ENCODE data around the gene MINDY1.
A peak's percentile ranks its signal among the peaks of the same experiment; 100 is the strongest.

The MINDY1 gene, protein sequence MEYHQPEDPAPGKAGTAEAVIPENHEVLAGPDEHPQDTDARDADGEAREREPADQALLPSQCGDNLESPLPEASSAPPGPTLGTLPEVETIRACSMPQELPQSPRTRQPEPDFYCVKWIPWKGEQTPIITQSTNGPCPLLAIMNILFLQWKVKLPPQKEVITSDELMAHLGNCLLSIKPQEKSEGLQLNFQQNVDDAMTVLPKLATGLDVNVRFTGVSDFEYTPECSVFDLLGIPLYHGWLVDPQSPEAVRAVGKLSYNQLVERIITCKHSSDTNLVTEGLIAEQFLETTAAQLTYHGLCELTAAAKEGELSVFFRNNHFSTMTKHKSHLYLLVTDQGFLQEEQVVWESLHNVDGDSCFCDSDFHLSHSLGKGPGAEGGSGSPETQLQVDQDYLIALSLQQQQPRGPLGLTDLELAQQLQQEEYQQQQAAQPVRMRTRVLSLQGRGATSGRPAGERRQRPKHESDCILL

DNA sequence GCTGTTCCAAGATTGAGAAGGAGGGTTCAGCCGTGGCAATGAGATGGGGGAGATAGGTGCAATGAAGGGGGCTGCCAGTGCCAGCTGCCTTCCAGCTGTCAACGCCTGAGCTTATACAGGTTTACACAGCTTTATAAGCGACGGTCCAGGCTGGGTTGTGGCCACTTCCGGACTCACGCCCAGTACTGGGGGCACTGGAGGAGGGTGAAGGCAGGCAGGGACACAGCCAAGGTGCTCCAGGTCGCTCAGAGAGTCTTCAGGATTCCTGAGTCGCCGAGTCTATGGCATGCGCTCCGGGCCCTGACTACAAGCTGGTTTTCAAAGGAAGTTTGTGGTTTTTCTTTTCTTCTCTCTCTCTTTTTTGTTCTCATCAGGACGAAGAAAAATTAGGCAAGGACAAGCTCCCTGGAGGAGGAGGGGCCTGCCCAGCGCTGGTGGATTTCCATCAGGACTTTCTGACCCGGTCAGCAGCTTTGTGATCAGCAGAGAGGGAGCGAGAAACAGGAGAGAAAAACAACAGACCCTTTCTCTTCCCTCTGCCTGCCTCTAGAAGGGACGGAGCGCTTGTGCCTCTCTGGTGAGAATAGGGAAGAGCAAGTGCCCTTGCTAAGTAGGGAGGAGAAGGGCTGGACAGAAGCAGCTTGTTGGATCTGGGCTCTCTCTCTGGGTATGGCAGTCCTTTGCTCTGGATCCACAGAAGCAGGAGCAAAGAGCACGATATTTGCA, at the start of gene MINDY1:
Gene MINDY1, minus strand, starts transcription at position 576 of the 726 bp plus-strand sequence. CDS start 4,285 bp downstream, outside the sequence.
- Histone ChIP-seq H3K27me3 (ENCODE audit: insufficient read depth, low read length) (no peaks in the 10 kb centered on the region), H3K4me1 (ENCODE audit: control insufficient read depth, insufficient read depth, low read length, unreplicated experiment) (peaks cover 31% of the 10 kb centered on the region), H2AFZ (ENCODE audit: low read length, unreplicated experiment) (peak within 1 kb of the TSS; percentile 76), H3K79me2 (ENCODE audit: control insufficient read depth, insufficient read depth, low read length, unreplicated experiment) (peaks cover 12% of the 10 kb centered on the region), H3K4me3 (ENCODE audit: low read depth, low read length) (peak within 1 kb of the TSS; percentile 90), H3K27ac (ENCODE audit: low read depth, low read length) (peak within 1 kb of the TSS; percentile 94), H3K36me3 (ENCODE audit: insufficient read depth, low read length) (no peaks in the 10 kb centered on the region)

- H3K79me2 ChIP-seq (ENCODE audit: control insufficient read depth, insufficient read depth, low read length, unreplicated experiment), result peaks cover 73% of the 10 kb centered on the region
- peaks cover 23% of the 10 kb centered on the region for H3K36me3 ChIP-seq (ENCODE audit: insufficient read depth, low read length)
- H2AFZ ChIP-seq (ENCODE audit: low read length, unreplicated experiment), result no peak overlapping the region
- H3K27ac ChIP-seq (ENCODE audit: low read depth, low read length), result peak overlapping the region; percentile 40; the same call in 1 of the 2 replicates
- H3K4me3 ChIP-seq (ENCODE audit: low read depth, low read length), result peak overlapping the region; percentile 83
- peaks cover 24% of the 10 kb centered on the region for H3K4me1 ChIP-seq (ENCODE audit: control insufficient read depth, insufficient read depth, low read length, unreplicated experiment)
- H3K27me3 ChIP-seq (ENCODE audit: insufficient read depth, low read length), result no peaks in the 10 kb centered on the region
These were observed 49.4 kb upstream of the MINDY1 start for GRCh38 chr1:151056149-151056548.

DNA sequence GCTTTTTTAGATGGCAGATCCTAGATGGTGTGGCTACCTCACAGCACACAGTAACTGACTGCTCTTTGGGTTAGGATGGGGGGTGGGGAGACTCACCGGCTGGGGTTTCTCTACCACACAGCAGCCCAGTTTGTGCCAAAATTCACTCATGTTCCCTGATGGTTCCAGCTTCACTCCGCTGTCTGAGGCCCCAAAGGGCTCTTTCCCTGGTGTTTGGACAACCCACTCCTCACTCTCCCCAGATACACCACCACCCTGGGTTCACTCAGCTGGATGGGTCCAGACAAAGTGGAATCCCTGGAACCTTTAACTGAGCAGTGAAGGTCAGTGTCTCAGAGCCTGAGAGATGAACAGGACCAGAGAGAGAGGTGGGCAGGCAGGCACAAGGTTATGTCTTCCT, 48.9 kb upstream of the MINDY1 start:
- peaks cover 68% of the 10 kb centered on the region for H3K79me2 ChIP-seq (ENCODE audit: control insufficient read depth, insufficient read depth, low read length, unreplicated experiment)

GRCh38 chr1:151054971-151055547, 48.4 kb upstream of the MINDY1 start:
- Histone ChIP-seq H3K4me3 (ENCODE audit: low read depth, low read length) (no peak overlapping the region), H3K4me1 (ENCODE audit: control insufficient read depth, insufficient read depth, low read length, unreplicated experiment) (peaks cover 31% of the 10 kb centered on the region), H3K27ac (ENCODE audit: low read depth, low read length) (0 out of 2 replicates have a peak overlapping the region, but pooled peaks have one; percentile 40), H3K36me3 (ENCODE audit: insufficient read depth, low read length) (peaks cover 23% of the 10 kb centered on the region), H3K79me2 (ENCODE audit: control insufficient read depth, insufficient read depth, low read length, unreplicated experiment) (peaks cover 62% of the 10 kb centered on the region), H2AFZ (ENCODE audit: low read length, unreplicated experiment) (no peak overlapping the region), H3K27me3 (ENCODE audit: insufficient read depth, low read length) (no peaks in the 10 kb centered on the region)

More for the DNA sequence above, 48.9 kb upstream of the MINDY1 start:
- H3K4me1 ChIP-seq (ENCODE audit: control insufficient read depth, insufficient read depth, low read length, unreplicated experiment), result peaks cover 26% of the 10 kb centered on the region
- 0 out of 2 replicates have a peak overlapping the region, but pooled peaks have one; percentile 40 for H3K27ac ChIP-seq (ENCODE audit: low read depth, low read length)
- no peaks in the 10 kb centered on the region for H3K27me3 ChIP-seq (ENCODE audit: insufficient read depth, low read length)
- peaks cover 23% of the 10 kb centered on the region for H3K36me3 ChIP-seq (ENCODE audit: insufficient read depth, low read length)
- H3K4me3 ChIP-seq (ENCODE audit: low read depth, low read length), result no peak overlapping the region
- no peak overlapping the region for H2AFZ ChIP-seq (ENCODE audit: low read length, unreplicated experiment)

- Histone ChIP-seq H2AFZ (ENCODE audit: low read length, unreplicated experiment) (no peak overlapping the region), H3K27ac (ENCODE audit: low read depth, low read length) (no peak overlapping the region), H3K4me3 (ENCODE audit: low read depth, low read length) (no peak overlapping the region), H3K4me1 (ENCODE audit: control insufficient read depth, insufficient read depth, low read length, unreplicated experiment) (peaks cover 38% of the 10 kb centered on the region), H3K27me3 (ENCODE audit: insufficient read depth, low read length) (no peaks in the 10 kb centered on the region), H3K36me3 (ENCODE audit: insufficient read depth, low read length) (peaks cover 23% of the 10 kb centered on the region), H3K79me2 (ENCODE audit: control insufficient read depth, insufficient read depth, low read length, unreplicated experiment) (peaks cover 32% of the 10 kb centered on the region)
These were observed 44.8 kb upstream of the MINDY1 start for GRCh38 chr1:151051356-151052009.

GRCh38 chr1:151050051-151050688, 43.5 kb upstream of the MINDY1 start:
- H3K79me2 ChIP-seq (ENCODE audit: control insufficient read depth, insufficient read depth, low read length, unreplicated experiment), result peaks cover 19% of the 10 kb centered on the region
- no peak overlapping the region; the same call in 1 of the 2 replicates for H3K4me3 ChIP-seq (ENCODE audit: low read depth, low read length)
- no peaks in the 10 kb centered on the region for H3K27me3 ChIP-seq (ENCODE audit: insufficient read depth, low read length)
- no peak overlapping the region for H2AFZ ChIP-seq (ENCODE audit: low read length, unreplicated experiment)
- peaks cover 26% of the 10 kb centered on the region for H3K4me1 ChIP-seq (ENCODE audit: control insufficient read depth, insufficient read depth, low read length, unreplicated experiment)
- H3K36me3 ChIP-seq (ENCODE audit: insufficient read depth, low read length), result peaks cover 18% of the 10 kb centered on the region
- H3K27ac ChIP-seq (ENCODE audit: low read depth, low read length), result 0 out of 2 replicates have a peak overlapping the region, but pooled peaks have one; percentile 0

DNA sequence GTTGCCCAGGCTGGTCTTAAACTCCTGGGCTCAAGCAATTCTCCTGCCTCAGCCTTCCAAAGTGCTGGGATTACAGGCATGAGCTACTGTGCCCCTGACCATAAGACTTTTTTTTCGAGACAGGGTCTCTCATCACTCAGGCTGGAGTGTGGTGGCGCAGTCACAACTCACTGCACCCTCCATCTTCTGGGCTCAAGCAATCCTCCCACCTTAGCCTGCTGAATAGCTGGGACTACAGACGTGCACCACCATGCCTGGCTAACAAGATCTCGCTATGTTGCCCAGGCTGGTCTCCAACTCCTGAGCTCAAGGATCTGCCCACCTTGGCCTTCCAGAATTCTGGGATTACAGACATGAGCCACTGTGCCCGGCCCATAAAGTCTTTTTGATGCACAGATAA, 42.8 kb upstream of the MINDY1 start:
- no peak overlapping the region for H3K27ac ChIP-seq (ENCODE audit: low read depth, low read length)
- H3K27me3 ChIP-seq (ENCODE audit: insufficient read depth, low read length), result no peaks in the 10 kb centered on the region
- peaks cover 11% of the 10 kb centered on the region; the same call in 1 of the 2 replicates for H3K36me3 ChIP-seq (ENCODE audit: insufficient read depth, low read length)
- peaks cover 12% of the 10 kb centered on the region for H3K79me2 ChIP-seq (ENCODE audit: control insufficient read depth, insufficient read depth, low read length, unreplicated experiment)
- H3K4me1 ChIP-seq (ENCODE audit: control insufficient read depth, insufficient read depth, low read length, unreplicated experiment), result peaks cover 26% of the 10 kb centered on the region
- no peak overlapping the region for H2AFZ ChIP-seq (ENCODE audit: low read length, unreplicated experiment)
- no peak overlapping the region; the same call in 1 of the 2 replicates for H3K4me3 ChIP-seq (ENCODE audit: low read depth, low read length)

GRCh38 chr1:151048645-151049032, 41.9 kb upstream of the MINDY1 start:
- peaks cover 5% of the 10 kb centered on the region for H3K79me2 ChIP-seq (ENCODE audit: control insufficient read depth, insufficient read depth, low read length, unreplicated experiment)
- H3K4me1 ChIP-seq (ENCODE audit: control insufficient read depth, insufficient read depth, low read length, unreplicated experiment), result peaks cover 26% of the 10 kb centered on the region
- H3K27me3 ChIP-seq (ENCODE audit: insufficient read depth, low read length), result no peaks in the 10 kb centered on the region
- peaks cover 4% of the 10 kb centered on the region; the same call in 1 of the 2 replicates for H3K36me3 ChIP-seq (ENCODE audit: insufficient read depth, low read length)
- H2AFZ ChIP-seq (ENCODE audit: low read length, unreplicated experiment), result no peak overlapping the region
- H3K4me3 ChIP-seq (ENCODE audit: low read depth, low read length), result peak overlapping the region; percentile 93
- H3K27ac ChIP-seq (ENCODE audit: low read depth, low read length), result no peak overlapping the region

DNA sequence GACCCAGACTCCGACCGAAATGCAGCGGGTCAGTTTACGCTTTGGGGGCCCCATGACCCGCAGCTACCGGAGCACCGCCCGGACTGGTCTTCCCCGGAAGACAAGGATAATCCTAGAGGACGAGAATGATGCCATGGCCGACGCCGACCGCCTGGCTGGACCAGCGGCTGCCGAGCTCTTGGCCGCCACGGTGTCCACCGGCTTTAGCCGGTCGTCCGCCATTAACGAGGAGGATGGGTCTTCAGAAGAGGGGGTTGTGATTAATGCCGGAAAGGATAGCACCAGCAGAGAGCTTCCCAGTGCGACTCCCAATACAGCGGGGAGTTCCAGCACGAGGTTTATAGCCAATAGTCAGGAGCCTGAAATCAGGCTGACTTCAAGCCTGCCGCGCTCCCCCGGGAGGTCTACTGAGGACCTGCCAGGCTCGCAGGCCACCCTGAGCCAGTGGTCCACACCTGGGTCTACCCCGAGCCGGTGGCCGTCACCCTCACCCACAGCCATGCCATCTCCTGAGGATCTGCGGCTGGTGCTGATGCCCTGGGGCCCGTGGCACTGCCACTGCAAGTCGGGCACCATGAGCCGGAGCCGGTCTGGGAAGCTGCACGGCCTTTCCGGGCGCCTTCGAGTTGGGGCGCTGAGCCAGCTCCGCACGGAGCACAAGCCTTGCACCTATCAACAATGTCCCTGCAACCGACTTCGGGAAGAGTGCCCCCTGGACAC, 41.4 kb upstream of the MINDY1 start:
- Histone ChIP-seq H3K79me2 (ENCODE audit: control insufficient read depth, insufficient read depth, low read length, unreplicated experiment) (peaks cover 5% of the 10 kb centered on the region), H3K4me3 (ENCODE audit: low read depth, low read length) (peak overlapping the region; percentile 93), H3K4me1 (ENCODE audit: control insufficient read depth, insufficient read depth, low read length, unreplicated experiment) (peaks cover 26% of the 10 kb centered on the region), H3K27me3 (ENCODE audit: insufficient read depth, low read length) (no peaks in the 10 kb centered on the region), H3K36me3 (ENCODE audit: insufficient read depth, low read length) (peaks cover 4% of the 10 kb centered on the region; the same call in 1 of the 2 replicates), H2AFZ (ENCODE audit: low read length, unreplicated experiment) (peak overlapping the region; percentile 90), H3K27ac (ENCODE audit: low read depth, low read length) (peak overlapping the region; percentile 63)
